Astrocyte of the cerebellum (primary cell): Measurements from ENCODE around the gene CALU.

Experiments used
- DNase-seq: peaks from one replicate; pipeline ENCODE4 v3.0.0-alpha.2; 2011; ENCODE audit warnings: low read depth
- H3K4me3 ChIP-seq: 2 replicates; pipeline ENCODE4 v1.5.1; 2011; ENCODE audit warnings: mild to moderate bottlenecking, low read depth, low read length, moderate library complexity
- in situ Hi-C: cut with HindIII; loops from 2 replicates; pipeline ENCODE4 v1.10.0; 2017; ENCODE audit warnings: low sequenced_read_pairs
- TF ChIP-seq, protein P1 (sequence below): IDR thresholded peaks from 2 replicates; pipeline ENCODE4 v1.5.1; 2012; ENCODE audit warnings: low read length, low read depth, moderate library complexity, mild to moderate bottlenecking; ENCODE audit errors: missing control alignments

Gene CALU

DNA sequence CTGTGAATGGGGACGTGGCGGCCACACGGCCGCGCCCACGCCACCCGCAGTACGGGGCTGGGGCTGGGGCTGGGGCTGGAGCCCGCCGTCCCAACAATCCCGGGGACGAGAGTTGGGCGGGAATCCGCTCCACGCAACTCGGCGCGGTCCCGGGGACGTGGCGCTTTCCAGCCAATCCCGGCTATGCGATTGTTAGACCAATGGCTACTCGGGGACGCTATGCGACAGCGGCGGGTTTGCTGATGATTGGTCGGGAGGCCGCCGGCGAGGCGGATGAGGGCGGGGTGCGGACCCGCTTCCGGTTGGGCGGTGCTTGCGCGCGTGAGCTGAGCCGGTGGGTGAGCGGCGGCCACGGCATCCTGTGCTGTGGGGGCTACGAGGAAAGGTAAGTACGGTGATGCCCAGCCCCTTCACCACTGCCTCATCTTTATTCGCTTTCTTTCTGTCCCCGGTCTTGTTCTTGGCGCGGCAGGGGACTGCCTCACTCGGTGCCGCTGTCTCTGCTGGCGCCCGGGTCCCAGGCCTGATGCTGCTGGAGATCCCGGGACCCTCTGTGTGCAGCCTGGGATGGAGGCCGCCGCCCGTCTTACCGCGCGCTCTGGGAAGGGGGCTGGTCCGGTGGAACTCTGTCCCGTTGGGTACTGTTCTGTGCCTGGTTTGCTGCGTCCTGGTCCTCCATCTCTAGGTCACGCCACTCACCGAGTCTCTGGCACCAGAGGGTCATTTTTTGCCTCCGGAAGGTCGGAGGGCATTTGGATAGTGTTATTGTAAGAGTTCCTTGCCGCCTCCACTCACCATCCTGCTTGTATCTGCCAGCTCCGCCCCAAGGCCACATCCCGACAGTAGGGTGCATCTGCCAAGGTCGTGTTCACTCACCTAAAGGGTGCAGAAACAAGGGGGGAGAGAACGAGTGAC lies at the start of gene CALU:
CALU (plus strand) TSS at position 312 of the 915 bp plus-strand sequence. CDS start 9,225 bp downstream, outside the sequence.
- in situ Hi-C loops: no loop called here
- TF ChIP-seq, protein P1, sequence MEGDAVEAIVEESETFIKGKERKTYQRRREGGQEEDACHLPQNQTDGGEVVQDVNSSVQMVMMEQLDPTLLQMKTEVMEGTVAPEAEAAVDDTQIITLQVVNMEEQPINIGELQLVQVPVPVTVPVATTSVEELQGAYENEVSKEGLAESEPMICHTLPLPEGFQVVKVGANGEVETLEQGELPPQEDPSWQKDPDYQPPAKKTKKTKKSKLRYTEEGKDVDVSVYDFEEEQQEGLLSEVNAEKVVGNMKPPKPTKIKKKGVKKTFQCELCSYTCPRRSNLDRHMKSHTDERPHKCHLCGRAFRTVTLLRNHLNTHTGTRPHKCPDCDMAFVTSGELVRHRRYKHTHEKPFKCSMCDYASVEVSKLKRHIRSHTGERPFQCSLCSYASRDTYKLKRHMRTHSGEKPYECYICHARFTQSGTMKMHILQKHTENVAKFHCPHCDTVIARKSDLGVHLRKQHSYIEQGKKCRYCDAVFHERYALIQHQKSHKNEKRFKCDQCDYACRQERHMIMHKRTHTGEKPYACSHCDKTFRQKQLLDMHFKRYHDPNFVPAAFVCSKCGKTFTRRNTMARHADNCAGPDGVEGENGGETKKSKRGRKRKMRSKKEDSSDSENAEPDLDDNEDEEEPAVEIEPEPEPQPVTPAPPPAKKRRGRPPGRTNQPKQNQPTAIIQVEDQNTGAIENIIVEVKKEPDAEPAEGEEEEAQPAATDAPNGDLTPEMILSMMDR: no peak
- DNase-seq: peak; percentile 92
- H3K4me3 ChIP-seq: peak within 1 kb of the TSS; percentile 96

DNA sequence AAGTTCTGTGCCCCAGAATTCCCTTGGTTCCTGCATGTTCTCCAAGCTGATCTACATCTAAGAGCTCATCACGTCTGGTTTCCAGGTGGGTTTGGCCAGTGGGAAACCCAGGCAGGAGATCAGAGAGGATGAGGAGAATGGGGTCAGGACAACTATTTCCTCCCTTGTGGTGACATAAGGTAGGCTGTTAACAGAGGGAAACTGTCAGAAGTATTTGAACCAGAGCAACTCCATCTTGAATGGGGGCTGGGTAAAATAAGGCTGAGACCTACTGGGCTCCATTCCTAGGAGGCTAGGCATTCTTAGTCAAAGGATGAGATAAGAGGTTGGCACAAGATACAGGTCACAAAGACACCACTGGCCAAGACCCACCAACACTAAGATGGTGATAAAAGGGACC lies 47.9 kb upstream of the CALU start:
- no peak overlapping the region for H3K4me3 ChIP-seq
- TF ChIP-seq, protein P1: no peak
- in situ Hi-C loops: no loop called here
- no peak for DNase-seq

DNA sequence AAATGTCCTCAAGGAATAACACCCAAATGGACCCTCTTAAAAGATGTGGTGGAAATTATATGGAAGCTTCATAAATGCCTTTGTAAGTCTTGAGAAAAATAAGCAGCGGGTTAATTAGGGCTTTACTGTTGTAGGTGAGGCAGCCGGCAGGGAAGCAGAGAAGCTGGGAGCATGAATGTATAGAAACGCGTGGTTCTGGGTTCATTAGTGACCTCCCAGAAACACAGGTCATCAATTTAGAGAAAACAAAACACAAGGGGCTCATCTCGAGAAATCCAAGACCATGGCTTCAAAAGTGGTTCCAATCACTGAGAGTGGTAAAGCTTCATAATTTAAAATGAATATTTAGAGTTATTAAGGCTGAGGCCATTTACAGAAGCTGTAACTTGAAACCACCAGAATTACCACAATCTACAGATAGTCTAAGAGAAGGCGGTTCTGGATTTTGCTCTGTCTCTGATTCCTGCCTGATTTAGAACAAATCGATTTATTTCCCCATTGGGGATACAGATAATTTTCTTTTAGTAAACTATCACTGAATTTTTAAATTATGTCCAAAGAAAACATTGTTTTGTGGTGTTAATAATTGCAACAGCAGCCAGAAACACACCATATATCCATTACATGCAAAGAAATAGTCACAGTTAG lies 46.4 kb upstream of the CALU start:
- in situ Hi-C loops: no loop called here
- TF ChIP-seq, protein P1: no peak
- DNase-seq: no peak
- H3K4me3 ChIP-seq: no peak overlapping the region

DNA sequence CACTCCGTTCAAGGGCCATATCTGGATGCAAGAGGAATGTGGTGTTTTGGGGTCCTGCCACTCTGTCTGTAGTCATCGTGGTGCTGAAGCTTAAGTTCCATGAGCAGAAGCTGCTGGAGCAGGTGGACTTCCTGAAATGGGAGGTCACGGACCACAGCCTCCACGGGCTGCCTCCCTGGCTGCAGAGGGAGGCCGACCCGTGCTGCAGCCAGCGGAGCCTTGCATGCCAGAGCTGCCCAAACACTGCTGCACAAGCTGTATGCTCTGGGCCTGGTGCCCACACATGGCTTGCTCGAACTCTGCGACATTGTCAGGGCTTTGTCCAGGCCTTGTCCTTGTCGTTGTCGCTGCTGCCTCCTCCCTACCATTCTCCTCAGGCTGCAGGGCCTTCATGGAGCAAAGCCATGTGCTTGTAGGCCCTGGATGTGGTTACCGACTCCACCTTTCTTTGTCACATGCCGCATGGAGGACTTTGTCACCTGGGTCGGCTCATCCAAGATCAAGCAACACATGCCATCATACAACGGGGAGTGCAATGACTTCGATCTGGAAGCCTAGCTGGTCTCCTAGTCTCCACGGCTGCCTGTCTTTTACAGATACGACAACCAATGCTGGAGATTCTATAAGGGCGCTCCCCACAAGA lies 45.7 kb upstream of the CALU start:
- TF ChIP-seq, protein P1: no peak
- no peak for DNase-seq
- in situ Hi-C loops: no loop called here
- no peak overlapping the region for H3K4me3 ChIP-seq

DNA sequence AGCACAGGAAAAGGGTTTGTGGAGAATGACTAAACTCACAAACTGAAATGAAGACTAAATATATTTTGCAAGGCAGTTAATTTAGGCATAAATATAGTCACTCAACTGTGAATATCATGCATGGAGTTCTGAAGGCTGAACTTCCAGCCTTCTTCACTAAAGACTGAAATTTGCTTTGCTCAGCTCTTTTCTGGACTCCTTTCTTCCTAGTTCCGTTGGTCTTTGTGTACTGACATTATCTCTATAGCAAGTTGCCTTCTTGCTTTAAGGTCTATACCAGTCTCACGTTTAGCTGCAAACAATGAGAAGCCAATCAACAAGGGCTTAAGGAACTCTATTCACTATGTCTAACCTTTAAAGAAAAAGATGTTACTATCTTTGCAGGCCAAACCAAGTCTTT lies 44.4 kb upstream of the CALU start:
- H3K4me3 ChIP-seq: no peak overlapping the region
- DNase-seq: no peak
- TF ChIP-seq, protein P1: no peak
- in situ Hi-C loops: no loop called here

DNA sequence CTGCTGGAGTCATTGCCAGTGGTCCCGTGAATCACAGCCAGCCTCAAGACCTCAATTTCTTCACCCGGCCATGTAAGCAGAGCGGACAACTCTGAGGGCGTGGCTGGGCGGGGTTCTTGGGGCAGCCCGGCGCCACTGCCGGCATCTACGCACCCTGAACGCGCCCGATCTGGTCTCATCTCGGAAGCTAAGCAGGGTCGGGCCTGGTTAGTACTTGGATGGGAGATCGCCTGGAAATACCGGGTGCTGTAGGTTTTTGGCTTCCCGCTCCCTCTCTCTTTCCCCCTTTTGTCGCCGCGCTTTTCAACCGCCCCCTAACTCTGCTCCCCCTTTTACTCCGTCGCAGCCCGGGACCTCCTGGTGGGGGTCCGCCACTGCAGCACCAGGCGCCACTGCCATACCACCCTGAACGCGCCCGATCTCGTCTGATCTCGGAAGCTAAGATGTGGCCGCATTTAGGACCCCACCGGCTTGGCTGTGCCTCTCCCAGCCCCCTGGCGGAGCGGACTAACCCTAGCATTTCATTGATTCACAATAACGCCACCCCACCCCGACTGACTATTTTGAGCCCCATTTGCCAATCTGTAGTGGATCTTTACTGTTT lies 41.8 kb upstream of the CALU start:
- TF ChIP-seq, protein P1: peak; percentile 53
- in situ Hi-C loops: no loop called here
- DNase-seq: peak; percentile 8
- peak overlapping the region; percentile 51 for H3K4me3 ChIP-seq
